Measurements from ENCODE around the gene ARHGEF3.

Gene ARHGEF3

GRCh38 chr3:56782215-56782614 lies 19.5 kb downstream of the ARHGEF3 start:
- no peak overlapping the region for H3K4me3 ChIP-seq (ENCODE audit: low read depth, low read length)
- no peak for TF ChIP-seq CTCF (IDR thresholded peaks at IDR 0.05; ENCODE audit: borderline replicate concordance, insufficient read depth, low read depth, low read length)

- H3K4me3 ChIP-seq (ENCODE audit: low read depth, low read length) = no peak overlapping the region
- TF ChIP-seq CTCF (IDR thresholded peaks at IDR 0.05; ENCODE audit: borderline replicate concordance, insufficient read depth, low read depth, low read length) = no peak
These were observed 20.0 kb downstream of the ARHGEF3 start for GRCh38 chr3:56781762-56782161.

DNA sequence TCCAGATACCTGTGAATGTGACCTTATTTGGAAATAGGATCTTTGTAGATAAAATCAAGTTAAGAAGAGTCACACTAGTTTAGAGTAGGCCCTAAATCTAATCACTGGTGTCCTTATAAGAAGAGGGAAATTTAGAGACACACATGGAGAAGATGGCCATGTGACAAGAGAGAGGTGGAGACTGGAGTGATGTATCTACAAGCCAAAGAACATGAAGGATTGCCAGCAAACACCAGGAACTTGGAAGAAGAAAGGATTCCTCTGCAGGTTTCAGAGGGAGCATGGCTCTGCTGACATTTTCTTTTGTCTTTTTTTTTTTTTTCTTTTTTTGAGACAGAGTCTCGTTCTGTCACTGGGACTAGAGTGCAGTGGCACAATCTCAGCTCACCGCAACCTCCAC lies 20.8 kb downstream of the ARHGEF3 start:
- H3K4me3 ChIP-seq (ENCODE audit: low read depth, low read length) = no peak overlapping the region
- TF ChIP-seq CTCF (IDR thresholded peaks at IDR 0.05; ENCODE audit: borderline replicate concordance, insufficient read depth, low read depth, low read length) = no peak

- TF ChIP-seq CTCF (IDR thresholded peaks at IDR 0.05; ENCODE audit: borderline replicate concordance, insufficient read depth, low read depth, low read length) = no peak
- H3K4me3 ChIP-seq (ENCODE audit: low read depth, low read length) = no peak overlapping the region
These were observed 22.9 kb downstream of the ARHGEF3 start for GRCh38 chr3:56778893-56779292.

DNA sequence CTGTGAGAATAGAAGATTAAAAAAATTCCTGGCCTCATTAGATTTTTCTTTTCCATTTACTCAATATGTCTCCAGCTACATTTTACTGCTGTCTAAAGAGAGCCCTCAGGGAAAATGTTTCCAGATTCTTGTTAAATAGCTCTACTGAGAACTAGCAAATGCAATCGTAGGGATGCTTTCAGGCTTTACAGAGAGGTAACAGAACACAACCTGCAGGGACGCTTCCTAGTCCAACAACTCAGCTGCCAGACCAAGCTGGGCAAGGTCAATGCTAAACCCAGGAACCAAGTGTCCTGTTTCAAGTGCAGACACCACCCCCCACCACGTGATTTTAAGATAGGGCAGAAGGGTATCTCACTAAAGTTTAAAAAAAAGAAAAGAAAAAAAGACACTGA lies 25.2 kb downstream of the ARHGEF3 start:
- no peak for TF ChIP-seq CTCF (IDR thresholded peaks at IDR 0.05; ENCODE audit: borderline replicate concordance, insufficient read depth, low read depth, low read length)

DNA sequence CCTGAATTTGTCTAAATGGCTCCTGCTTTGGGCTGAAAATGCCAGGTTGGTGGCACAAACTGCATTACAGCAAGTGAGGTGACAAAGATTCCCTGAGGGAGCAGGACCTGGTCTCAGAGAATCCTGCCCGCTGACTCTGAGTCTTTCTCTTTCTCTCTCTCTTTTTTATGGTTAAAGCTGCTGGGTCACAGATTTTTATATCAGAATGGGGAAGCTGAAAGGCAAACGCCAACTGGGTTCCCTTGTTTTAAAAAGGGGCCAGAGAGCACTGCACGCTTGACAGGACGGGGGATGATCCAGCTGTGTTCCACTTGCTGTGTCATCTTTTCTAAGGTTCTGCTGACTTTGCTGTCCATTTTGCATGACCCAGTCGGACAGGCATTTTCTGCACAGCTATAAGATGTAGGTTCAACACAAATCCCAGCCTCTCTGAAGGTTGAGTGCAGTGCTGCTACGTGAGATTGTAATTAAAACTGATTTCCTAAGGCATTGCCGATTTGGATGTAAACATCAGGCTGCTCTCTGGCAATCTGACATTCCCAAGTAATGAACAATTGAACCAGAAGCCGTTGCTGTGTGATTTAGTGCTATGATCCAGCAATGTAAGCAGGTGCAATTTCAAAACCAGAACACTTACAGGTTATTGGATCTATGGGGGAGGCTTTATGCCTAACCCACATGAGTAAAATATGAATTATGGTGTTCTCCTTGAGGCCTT lies 25.8 kb downstream of the ARHGEF3 start:
- no peak for TF ChIP-seq CTCF (IDR thresholded peaks at IDR 0.05; ENCODE audit: borderline replicate concordance, insufficient read depth, low read depth, low read length)

More for the DNA sequence above, 25.2 kb downstream of the ARHGEF3 start:
- H3K4me3 ChIP-seq (ENCODE audit: low read depth, low read length) = no peak overlapping the region

DNA sequence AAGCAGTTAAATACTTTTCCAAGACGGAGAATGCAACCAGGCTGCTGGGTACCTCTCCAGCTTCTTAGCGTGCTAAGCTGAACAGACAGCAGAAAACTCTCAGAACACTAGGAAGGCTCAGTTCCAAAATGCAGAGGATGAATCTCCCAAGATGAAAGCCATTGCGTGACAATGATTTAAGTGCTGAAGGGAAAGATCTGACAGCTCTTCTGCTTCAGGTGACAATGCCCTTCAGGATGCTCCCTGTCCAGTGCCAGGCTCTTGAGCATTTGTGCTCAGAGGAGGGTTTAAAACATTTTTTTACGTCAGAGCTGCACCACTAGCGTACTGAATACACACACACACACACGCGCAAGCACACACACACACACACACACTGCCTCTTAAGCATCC lies 26.3 kb downstream of the ARHGEF3 start:
- no peak overlapping the region for H3K4me3 ChIP-seq (ENCODE audit: low read depth, low read length)
- no peak for TF ChIP-seq CTCF (IDR thresholded peaks at IDR 0.05; ENCODE audit: borderline replicate concordance, insufficient read depth, low read depth, low read length)

More for the DNA sequence above, 25.8 kb downstream of the ARHGEF3 start:
- H3K4me3 ChIP-seq (ENCODE audit: low read depth, low read length) = no peak overlapping the region

Measured in GM12875 (cell line).